Dermis blood vessel endothelial cell (primary cell): ENCODE results near the gene FXR2. TPM values are rescaled to one million over a fixed set of nuclear protein-coding genes. Genes with fewer than 3 reads are reported as not detected.
A peak's percentile ranks its signal among the peaks of the same experiment; 100 is the strongest.
"Not testable (repeated sequence)": the region's sequence is repeated elsewhere in the genome, so short reads cannot be mapped to it uniquely, and the experiment has no call there.

Source experiments
- DNase-seq: peaks from one replicate; pipeline ENCODE4 v3.0.0; 2010
- total RNA-seq: library from RNA; depleted of rRNA; stranded (reverse); fragments of >200 nt; gene quantifications from 2 replicates; pipeline ENCODE4 v1.2.3, GENCODE V29; 2014

The FXR2 gene
- total RNA-seq, 1 donor from 2014 or later: 51.1 TPM

DNA sequence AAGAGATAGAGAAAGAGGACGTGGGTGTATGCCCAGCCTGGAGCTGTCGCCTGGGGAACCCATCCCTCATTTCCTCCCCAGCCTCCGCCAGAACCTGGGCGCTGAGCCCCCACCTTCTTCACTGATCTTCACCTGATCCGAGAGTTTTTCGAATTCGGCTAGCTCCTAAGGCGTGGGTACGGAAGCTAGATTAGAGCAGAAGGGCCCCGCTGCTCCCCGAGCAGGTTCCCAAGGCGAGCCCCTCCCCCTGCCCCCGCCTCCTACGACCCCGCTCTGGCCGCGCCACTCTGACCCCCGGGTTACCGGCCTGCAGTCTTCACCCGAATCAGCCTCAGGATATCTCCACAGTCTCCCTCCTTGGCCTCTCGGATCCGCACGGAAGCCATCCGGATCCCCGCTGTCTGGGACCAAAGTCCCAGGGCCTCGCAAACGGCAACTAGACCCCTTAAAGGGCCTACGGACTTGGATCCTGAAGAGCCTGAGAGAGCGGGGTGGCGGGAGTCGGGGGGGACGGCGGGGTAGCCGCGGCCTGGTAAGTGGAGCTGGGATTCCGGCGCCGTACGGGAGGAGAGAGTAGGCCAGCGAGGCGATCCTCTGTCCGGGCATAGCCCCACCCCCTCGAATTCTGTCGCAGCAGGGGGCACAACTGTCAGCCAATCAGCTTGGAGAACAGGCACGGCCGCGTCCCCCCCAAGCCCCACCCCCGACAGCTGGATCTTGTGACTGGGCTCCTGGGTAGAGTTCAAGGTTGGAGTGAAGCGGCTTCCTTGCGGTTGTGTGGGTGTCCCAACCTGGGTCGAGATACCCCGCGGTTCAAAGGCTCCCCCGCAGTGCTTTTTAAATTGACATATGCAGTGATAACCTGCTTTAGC, 12.8 kb upstream of the FXR2 start, which contains the start of gene SAT2:
Gene SAT2, minus strand, starts transcription at position 572 of the 872 bp plus-strand sequence. Its CDS starts 186 bp downstream, at position 386.
- peak; percentile 93 for DNase-seq

DNA sequence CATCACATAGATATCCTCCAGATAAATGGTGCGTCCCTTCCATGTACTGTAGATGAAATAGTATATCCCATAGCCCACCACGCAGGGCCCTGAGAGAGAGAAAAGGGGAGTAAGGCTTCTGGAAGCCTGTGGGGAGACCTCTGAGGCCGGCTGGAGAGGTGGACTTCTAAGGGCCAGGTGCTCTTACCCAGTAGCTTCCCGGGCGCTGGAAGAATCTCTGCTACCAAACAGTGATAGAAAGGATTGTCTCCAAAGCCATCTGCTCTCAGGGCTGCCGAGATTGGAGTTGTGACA, 12.2 kb upstream of the FXR2 start:
- DNase-seq: no peak

DNA sequence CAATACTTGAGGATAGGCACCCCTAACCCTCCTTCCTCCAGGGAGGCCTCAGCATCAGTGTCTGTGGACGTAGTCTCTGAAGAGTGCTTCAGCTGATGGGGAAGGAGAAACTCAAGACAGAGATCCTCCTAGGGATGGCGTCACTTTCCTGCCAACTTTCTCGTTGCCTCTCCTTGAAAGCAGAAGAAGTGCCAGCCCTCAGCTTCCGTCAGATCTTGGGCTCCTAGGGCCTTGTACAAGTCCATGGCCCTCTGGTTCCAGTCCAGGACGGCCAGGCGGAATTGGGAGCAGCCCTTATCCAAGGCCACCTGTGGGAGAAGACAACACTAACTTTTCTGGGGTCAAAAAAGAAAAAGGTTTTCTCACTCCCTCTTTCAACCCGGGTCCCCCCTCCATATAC, 11.6 kb upstream of the FXR2 start:
- DNase-seq: no peak

DNA sequence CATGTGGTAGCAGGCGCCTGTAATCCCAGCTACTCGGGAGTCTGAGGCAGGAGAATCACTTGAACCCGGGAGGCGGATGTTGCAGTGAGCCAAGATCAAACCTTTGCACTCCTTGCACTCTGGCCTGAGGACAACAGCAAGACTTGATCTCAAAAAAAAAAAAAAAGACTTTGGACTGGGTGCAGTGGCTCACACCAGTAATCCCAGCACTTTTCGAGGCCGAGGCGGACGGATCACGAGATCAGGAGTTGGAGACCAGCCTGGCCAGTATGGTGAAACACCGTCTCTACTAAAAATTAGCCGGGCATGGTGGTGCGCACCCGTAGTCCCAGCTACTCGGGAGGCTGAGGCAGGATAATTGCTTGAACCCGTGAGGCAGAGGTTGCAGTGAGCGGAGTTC, 11.1 kb upstream of the FXR2 start:
- DNase-seq: not testable (repeated sequence)

DNA sequence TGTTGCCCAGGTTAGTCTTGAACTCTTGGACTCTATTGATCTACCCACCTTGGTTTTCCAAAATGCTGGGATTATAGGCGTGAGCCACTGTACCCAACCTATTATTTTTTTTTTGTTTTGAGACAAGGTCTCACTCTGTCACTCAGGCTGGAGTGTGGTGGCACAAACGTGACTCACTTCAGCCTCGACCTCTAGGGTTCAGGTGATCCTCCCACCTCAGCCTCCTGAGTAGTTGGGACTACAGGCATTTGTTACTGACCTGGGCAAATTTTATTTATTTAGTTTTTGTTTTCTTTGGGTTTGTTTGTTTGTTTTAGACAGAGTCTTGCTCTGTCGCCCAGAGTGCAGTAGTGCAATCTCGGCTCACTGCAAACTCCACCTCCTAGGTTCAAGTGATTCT, 9.0 kb upstream of the FXR2 start:
- DNase-seq: no peak

DNA sequence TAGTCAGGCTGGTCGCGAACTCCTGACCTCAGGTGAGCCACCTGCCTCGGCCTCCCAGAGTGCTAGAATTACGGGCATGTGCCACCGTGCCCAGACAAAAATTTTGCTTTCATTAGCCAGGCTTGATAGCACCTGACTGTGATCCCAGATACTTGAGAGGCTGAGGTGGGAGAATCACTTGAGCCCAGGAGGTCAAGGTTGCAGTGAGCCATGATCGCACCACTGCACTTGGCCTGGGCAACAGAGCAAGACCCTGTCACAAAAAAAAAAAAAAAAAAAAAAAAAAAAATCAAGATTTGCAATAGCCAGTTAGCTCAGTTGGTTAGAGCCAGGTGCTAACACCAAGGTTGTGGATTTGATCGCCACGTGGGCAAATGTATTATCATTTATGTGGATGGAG, 6.1 kb upstream of the FXR2 start:
- no peak for DNase-seq

DNA sequence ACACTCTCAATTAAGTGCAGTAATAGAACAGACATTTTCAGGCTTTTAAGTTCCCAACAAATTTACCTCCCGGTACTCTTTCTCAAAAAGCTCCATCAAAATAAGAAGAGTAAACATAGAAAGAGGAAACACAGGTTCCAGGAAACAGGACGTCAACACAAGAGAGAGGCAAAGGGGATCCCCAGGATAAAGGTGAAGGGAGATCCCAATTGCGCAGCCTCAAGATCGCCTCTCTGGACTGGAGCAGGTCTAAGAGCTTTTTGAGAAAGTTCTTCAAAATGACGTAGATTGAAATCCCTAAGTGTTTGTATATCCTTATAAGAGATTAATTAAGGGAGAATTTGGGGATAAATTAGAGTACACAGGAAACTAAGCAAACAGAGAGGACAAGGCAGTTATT, 3.9 kb upstream of the FXR2 start:
- no peak for DNase-seq

DNA sequence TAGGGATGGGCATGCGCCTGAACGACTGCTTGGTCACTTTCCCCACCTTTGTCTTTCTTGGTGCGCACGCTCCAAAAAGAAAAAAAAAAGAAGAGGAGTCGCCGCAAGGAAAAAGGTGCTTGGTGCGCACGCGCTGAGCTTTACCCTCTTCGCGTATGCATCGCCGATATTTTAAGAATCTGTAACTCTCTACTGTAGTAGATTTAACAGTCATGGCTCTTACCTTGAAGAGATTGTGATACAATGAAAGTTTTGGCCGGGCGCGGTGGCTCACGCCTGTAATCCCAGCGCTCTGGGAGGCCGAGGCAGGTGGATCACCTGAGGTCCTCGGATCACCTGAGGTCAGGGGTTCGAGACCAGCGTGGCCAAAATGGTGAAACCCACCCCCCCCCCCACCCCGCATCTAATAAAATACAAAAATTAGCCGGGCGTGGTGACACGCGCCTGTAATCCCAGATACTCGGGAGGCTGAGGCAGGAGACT, 609 bp upstream of the FXR2 start:
- no peak for DNase-seq

DNA sequence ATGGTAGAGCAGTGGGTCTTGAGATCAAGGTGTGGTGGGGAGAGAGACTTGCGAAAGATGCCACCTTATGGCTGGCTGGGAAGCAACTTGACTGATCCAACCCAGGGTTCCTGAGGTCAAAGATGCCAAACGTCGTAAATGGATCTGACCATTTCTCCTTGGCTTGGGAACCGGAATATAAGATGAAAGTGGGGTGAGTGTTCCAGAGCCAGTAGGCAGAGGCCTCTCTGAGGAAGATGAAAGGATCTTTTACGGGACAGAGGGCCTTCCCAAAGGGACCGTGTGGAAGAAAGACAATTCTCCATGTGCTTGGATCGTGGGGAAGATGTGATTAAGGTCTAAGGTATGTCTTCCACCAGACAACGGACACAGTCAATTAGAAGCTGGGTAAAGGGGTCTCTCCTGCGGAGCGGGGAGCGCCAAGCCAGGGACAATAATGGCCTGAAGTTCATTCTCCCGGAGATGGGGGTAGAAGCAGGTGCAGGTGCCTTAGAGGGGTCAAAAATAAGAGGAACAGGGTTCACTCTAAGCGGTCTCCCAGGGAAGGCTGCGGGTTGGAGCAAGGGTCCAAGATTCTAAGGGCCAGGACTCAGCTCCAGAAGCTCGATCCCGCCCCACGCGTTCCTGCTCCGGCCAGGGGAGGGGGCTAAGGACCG, 800 bp downstream of the FXR2 start:
- peak; percentile 27 for DNase-seq

DNA sequence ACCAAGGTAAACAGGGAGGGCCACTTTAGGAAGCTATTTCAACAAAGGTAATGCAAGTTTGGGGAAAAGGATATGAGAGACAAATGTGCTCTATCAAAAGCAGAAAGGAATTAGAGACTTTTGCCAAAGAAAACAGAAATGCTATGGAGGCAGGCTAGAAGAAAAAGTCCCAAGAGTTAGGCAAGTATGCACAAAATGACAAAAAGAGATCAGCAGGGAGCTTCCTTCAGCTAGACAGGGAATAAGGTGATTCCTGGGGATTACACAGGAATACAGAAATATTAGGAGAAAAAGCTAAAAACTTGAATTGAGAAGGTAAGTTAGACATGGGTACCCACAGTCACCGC, 2.4 kb downstream of the FXR2 start:
- no peak for DNase-seq

DNA sequence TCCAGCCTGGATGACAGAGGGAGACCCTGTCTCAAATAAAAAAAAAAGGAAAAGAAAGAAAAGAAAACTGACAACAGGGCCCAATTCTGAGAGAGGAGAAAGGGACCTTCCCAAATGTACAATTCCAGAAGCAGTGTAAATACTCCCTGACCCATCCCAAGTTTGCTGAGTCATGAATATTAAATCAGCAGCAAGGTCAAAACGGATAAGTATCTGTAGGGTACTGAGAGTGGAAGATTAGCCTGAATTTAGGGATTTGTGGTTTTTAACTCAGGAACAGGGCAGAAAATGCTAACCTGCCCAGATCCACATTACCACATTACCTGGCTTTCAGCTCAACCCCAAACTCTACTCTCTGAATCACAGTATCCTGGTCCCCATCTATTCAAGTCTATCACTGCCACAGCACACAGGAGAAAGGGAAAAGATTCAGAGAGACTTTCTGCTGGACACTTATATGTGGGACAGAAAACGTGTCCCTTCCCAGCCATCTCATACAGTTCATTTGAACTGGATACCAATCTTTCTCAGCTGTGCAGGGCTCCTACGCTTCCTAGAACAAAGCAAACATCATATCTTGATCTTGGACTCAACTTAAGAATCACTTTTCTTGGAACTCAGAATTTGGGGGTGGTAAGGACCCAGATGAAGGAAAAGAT, 2.9 kb downstream of the FXR2 start:
- no peak for DNase-seq

DNA sequence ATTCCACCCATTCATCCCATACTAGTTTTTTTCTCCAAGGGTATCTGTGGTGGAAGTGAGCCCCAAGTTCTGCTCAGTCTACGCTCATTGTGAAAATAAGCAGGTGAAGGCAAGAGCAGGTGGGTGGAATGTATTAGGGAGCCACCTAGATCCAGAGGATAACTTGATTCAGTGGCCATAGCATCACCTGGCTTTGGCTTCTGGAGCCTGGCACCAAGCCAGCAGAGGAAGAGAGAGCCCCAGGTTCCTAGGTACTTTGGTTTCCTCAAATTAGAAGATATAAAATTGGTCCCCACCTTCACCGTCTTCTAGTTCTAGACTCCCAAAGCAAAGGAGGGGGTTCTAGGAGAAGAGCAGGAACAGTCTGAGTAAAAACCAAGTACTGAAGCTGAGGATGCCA, 4.1 kb downstream of the FXR2 start:
- no peak for DNase-seq

DNA sequence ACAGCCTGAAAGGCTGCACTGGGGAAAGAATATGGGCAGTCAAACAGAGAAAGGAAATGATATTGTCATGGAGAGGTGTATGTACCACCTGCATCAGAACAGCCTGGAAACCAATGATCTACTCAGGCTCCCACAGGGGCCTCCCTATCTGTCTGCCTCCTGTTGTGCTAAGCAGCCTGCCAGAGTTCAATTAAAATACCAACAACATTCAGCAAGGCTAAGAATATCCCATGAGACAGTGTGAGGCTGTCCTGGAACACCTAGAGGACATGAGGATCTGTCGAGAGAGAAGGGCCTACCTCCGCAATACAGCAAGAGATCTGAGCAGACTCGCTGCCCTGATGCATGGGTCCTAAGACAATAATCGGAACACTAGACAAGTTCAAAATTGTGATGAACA, 8.4 kb downstream of the FXR2 start:
- no peak for DNase-seq

DNA sequence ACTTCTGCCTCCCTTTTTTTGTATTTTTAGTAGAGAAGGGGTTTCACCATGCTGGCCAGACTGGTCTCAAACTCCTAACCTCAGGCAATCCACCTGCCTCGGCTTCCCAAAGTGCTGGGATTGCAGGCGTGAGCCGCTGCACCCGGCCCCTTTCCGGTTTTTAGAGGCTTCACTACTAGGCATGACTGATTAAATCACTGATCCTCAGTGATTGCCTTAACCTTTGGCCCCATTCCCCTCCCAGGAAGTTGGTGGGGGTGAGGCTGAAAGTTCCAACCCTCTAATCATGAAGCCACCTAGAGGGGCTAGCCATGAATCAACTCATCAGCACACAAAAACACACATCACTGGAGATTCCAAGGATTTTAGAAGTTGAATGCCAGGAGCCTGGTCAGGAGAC, 17.1 kb downstream of the FXR2 start:
- not testable (repeated sequence) for DNase-seq

DNA sequence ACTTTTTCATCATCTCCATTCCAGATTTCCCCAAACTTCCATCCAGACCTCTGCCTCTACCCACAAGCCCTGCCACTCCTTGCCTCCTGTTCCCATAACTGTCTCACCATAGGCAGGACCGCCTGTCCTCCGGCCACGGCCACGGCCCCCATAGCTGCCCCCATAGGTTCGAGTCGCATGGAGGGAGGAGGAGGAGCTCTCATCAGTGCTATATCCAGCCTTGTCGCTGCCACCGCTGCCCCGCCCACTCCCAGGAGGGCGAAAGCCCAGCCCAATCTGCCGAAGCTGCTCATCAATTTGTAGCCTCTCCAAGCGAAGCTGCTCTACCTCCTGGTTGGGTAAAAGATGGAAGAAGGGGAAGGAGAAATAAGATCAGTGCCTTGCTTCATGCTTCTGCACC, 21.4 kb downstream of the FXR2 start:
- DNase-seq: no peak

DNA sequence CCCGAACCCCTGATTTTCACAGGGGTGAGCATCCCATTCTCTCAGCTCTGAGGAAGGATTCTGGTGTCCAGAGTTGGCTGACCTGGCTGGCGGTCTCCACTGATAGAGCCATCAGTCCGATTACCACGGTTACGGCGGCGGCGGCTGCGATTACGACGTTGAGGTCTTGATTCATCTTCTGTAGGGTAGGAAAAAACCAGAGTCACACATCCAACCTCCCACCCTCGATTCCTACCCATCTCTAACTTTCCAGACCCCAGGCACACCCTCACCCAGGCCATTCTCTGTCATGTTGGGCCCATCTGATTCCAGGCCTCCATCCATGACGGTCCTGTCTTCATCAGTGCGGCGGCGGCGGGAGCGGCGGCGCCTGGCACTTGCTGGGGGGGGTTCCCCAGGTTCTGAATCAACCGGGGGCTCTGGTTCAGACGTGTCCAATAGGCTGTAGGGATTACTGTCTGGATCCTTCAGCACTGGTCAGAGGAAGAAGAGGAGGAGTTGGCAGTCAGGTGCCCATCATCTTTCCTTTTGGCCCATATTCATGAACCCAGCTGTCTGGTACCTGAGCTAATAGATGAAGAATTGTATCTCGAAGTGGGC, 22.2 kb downstream of the FXR2 start:
- no peak for DNase-seq

DNA sequence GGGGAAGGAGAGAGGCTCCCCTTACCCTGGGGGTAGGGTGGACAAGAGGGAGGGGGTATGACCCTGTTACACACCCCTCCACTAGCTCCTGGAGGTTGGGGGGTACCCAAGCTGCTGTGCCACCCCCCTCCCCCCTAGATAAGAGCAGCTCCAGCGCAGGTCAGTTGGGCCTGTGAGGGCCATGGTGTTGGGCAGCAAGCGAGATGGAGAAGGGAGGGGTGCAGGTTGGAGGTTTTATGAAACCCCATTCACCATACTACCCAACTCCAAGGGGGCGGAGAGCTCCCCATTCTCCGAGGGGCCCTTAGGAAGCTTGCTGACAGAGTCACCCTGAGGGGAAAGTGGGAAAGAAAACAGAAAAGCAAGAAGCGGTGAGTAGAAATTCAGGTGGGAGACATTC, 23.1 kb downstream of the FXR2 start:
- no peak for DNase-seq

DNA sequence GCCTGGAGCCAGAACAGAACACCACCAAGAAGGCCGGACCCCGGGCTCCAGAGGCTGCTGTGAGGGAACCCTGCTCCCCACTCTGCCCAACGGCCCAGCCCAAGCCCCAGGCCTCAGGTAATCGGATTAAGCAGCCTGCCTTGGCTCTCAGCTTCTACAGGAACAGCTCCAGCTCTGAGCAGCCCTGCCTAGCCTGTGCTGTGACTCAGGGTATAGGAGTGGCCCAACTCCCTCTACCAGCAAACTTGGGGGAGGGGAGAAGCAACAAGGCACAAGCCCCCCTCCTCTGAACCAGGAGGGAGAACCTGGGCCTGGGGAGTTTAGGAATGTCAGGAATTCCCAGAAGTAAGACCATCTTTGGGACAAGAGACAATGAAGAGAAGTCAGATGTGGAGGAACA, 24.0 kb downstream of the FXR2 start:
- no peak for DNase-seq

DNA sequence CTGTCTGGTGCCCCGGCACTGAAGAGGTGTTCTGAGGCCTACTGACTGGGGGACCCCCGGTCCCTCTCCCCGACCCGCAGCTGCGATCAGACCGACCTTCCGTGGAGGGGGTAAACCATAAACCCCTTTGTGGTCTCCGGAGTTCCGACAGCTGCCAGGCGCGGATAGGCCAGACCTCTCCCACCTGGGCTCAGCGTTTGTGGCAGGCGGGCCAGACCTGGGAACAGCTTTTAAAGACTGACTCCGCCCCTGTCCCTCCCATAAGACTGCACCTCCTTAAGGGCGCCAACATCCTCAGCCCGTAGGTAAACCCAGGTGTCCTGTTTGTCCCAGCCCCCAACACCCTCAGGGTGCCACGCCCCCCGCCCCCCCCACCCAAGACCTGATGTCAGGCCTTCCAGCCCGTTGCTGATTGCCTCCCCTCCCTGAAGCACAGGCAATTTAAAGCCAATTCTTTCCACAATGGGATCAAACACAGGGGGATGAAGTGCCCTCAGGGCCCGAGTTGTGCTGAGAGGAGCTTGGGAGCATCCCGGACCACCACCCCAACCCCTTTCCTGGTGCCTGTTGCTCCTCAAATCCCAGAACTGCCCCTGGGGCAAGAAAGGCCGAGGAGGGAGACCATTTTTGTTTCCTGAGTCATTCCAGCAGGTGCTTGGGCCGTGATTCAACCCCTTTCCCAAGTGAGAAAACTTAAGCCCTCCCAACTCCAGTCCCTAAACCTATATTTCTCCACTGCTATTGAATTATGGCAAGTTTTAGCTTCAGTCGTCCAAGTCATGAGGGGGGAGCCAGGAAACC, 24.6 kb downstream of the FXR2 start, which contains the start of gene SOX15:
Gene SOX15, minus strand, starts transcription at position 204 of the 801 bp plus-strand sequence. CDS start 418 bp downstream, outside the sequence.
- DNase-seq: no peak

DNA sequence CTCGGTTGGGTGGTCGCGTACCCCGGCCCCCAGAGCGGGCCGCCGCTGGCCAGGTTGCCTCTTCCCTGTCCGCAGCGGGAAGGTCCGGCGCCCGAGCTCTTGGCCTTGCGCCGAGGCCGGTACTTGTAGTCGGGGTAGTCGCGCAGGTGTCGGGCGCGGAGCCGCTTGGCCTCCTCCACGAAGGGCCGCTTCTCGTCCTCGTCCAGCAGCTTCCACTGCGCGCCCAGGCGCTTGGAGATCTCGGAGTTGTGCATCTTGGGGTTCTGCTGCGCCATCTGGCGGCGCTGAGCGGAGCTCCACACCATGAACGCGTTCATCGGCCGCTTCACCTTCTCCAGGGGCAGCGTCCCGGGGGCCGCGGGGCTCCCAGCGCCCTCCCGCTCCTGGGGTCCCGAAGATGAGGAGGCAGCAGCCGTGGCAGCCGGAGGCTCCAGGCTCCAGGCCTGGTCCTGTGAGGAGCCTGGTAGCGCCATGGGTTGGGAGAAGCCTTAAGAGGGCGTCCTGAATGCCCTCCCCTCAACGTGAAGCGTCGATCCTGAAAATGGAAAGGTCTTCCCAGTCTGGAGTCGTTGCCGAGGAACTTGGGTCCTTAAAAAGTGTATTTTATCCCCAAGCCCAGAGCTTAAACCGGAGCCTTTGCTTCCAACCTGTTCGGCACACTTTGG, 25.4 kb downstream of the FXR2 start:
- peak; percentile 93 for DNase-seq

DNA sequence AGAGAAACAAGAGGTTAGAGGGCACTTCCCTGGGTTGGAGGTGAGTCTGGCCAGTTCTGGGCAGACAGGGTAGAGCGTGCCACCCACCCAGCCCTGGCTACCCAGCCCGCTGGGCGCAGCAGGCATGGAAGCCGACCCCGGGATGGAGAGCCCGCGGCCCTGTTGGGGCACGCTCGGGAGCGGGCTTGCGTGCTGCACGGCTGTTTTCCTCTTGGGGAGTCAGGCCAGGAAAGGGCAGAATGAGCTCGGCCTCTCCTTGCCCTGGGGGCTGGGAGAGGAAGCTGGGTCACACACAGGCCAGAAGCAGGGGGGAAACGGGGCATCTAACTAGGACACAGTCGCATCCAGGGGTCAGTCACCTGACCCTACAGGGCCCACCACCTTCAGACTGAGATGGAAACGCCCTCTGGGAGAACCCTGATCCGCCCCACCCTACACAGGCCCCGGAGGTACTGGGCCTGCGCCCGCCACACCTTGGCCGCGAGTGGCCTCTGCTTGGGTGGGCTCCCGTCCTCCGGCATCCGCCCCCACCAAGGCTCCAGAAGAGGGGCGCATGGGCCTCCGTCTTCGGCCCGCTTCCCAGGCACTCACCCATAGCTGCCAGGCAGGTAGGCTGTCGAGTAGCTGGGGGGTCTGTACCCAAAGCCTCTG, 26.0 kb downstream of the FXR2 start:
- no peak for DNase-seq
